GM10266 (cell line): ENCODE measurements around the gene PPP1R1B.
"Not testable (repeated sequence)": the region's sequence is repeated elsewhere in the genome, so short reads cannot be mapped to it uniquely, and the experiment has no call there.

Source experiments
- DNase-seq: peaks from one replicate; pipeline ENCODE4 v3.0.0; 2012; ENCODE audit errors: extremely low spot score
- CTCF ChIP-seq: IDR thresholded peaks from 2 replicates; pipeline ENCODE4 v1.5.1; 2012; ENCODE audit warnings: mild to moderate bottlenecking, low read depth; ENCODE audit not compliant: control insufficient read depth, insufficient read depth; ENCODE audit errors: missing control alignments

Gene PPP1R1B

GRCh38 chr17:39582658-39583057 lies 44.1 kb upstream of the PPP1R1B start:
- no peak for DNase-seq
- TF ChIP-seq CTCF, result no peak

- not testable (repeated sequence) for DNase-seq
Measured at GRCh38 chr17:39590180-39590579, 36.6 kb upstream of the PPP1R1B start.

GRCh38 chr17:39591958-39592954 lies 34.5 kb upstream of the PPP1R1B start:
- DNase-seq, result no peak
- TF ChIP-seq CTCF, result no peak

- TF ChIP-seq CTCF, result no peak
- DNase-seq, result no peak
Measured at GRCh38 chr17:39593371-39593770, 33.4 kb upstream of the PPP1R1B start.

- TF ChIP-seq CTCF, result no peak
- DNase-seq, result no peak
Measured at GRCh38 chr17:39595294-39595693, 31.5 kb upstream of the PPP1R1B start.

GRCh38 chr17:39595928-39596510 lies 30.7 kb upstream of the PPP1R1B start:
- DNase-seq, result no peak
- no peak for TF ChIP-seq CTCF

GRCh38 chr17:39596543-39597267 lies 30.0 kb upstream of the PPP1R1B start:
- DNase-seq, result no peak
- no peak for TF ChIP-seq CTCF
